Right lobe of liver (tissue), 4 donors: ENCODE results near the gene GPNMB.
"Not testable (repeated sequence)": the region's sequence is repeated elsewhere in the genome, so short reads cannot be mapped to it uniquely, and the experiment has no call there.

Experiments
- POLR2A ChIP-seq: fragments of 450-650 bp; IDR thresholded peaks from one replicate; pipeline ENCODE4 v1.6.1; 2017; ENCODE audit warnings: antibody characterized with exemption, mild to moderate bottlenecking
- TF ChIP-seq, protein P1 (sequence below), 4 donors: fragments of 200-600 bp in 3 of 4; fragments of 450-650 bp in 1 of 4; IDR thresholded peaks; one replicate each; pipeline versions ENCODE4 v1.5.1 to v1.8.0; 2016 to 2022; ENCODE audit warnings: antibody characterized with exemption in 4 of 4, mild to moderate bottlenecking in 2 of 4
- donor health status: DM: no; HTN: no; CAD: no.
- donor health status: DM: no; HTN: no; CAD: no.
- donor health status: DM: no; HTN: yes; CAD: no.

DNA sequence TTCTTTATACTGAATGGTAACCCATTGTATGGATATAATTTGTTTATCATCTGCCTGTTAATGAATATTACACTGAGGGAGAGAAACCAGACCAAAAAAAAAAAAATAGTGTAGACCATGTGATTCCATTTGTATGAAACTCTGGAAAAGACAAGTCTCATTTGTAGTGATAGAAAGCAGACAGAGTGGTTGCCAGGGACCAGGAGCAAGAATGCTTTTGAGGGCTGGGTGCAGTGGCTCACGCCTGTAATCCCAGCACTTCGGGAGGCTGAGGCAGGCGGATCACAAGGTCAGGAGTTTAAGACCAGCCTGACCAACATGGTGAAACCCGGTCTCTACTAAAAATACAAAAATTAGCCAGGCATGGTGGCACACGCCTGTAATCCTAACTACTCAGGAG is 48.8 kb upstream of the GPNMB start:
- TF ChIP-seq, protein P1, sequence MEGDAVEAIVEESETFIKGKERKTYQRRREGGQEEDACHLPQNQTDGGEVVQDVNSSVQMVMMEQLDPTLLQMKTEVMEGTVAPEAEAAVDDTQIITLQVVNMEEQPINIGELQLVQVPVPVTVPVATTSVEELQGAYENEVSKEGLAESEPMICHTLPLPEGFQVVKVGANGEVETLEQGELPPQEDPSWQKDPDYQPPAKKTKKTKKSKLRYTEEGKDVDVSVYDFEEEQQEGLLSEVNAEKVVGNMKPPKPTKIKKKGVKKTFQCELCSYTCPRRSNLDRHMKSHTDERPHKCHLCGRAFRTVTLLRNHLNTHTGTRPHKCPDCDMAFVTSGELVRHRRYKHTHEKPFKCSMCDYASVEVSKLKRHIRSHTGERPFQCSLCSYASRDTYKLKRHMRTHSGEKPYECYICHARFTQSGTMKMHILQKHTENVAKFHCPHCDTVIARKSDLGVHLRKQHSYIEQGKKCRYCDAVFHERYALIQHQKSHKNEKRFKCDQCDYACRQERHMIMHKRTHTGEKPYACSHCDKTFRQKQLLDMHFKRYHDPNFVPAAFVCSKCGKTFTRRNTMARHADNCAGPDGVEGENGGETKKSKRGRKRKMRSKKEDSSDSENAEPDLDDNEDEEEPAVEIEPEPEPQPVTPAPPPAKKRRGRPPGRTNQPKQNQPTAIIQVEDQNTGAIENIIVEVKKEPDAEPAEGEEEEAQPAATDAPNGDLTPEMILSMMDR (IDR thresholded peaks at IDR 0.05) = not testable (repeated sequence)
- TF ChIP-seq POLR2A = not testable (repeated sequence)
